ENCODE data around the gene CR1L.
"Not testable (repeated sequence)": the region's sequence is repeated elsewhere in the genome, so short reads cannot be mapped to it uniquely, and the experiment has no call there.

CR1L gene

GRCh38 chr1:207690551-207690950 lies 45.6 kb downstream of the CR1L start:
- not testable (repeated sequence) for DNase-seq

- no peak for DNase-seq
Measured at GRCh38 chr1:207691010-207691409, 46.1 kb downstream of the CR1L start.

- no peak for DNase-seq
Measured at GRCh38 chr1:207691841-207692240, 46.9 kb downstream of the CR1L start.

DNA sequence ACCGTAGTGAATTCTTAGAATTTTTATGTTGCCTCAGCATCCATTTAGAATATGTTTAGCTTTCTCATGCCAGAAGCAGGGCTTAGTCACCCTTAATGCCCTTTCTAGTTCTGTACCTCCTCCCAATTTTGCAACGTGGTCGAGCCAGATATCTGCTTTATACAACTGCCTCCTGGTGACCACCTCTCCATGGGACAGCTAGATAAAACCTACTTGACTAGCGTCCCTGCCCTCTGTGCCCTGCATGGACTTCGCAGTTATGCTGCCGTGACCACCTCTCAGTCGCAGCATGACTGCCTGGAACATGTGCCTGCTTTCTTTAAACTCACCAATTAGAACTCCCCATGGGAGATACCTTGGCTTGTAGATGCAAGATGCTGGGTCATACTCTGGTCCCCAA lies 47.4 kb downstream of the CR1L start:
- DNase-seq, result not testable (repeated sequence)

- DNase-seq, result no peak
Measured at GRCh38 chr1:207695891-207696290, 51.0 kb downstream of the CR1L start.

GRCh38 chr1:207698822-207699483 lies 54.0 kb downstream of the CR1L start:
- peak; percentile 27 for DNase-seq

GRCh38 chr1:207702317-207702716 lies 57.4 kb downstream of the CR1L start:
- DNase-seq, result no peak

- DNase-seq, result no peak
Measured at GRCh38 chr1:207703712-207704111, 58.8 kb downstream of the CR1L start.

DNA sequence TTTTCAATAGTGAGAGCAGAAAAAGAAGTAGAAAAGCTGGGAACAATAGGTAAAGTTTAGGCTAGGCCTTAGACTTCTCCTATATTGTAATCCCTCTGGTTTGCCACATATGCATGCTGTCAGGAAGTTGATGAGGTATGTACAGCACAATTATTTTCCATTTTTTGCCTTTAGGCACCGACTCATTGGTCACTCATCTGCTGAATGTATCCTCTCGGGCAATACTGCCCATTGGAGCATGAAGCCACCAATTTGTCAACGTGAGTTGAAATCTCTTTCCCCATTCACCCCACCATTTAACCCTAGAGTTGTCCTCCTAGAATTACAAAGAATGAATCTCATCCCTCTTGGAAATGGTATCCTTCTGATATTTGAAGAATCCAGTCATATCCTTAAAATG lies 63.1 kb downstream of the CR1L start:
- not testable (repeated sequence) for DNase-seq

GRCh38 chr1:207711285-207711684 lies 66.4 kb downstream of the CR1L start:
- peak; percentile 5 for DNase-seq

DNA sequence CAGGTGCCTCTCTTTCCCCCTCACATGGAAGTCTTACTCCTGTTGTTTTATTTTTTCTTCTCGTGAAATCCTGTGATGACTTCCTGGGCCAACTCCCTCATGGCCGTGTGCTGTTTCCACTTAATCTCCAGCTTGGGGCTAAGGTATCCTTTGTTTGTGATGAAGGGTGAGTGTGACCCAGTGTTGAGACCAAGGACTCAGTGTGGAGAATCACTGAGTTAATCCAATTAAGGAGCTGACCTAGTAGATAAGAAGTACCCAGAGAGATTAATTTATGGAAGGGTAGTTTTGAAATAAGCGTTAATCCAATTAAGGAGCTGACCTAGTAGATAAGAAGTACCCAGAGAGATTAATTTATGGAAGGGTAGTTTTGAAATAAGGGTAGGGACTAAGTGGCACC lies 67.8 kb downstream of the CR1L start:
- not testable (repeated sequence) for DNase-seq

GRCh38 chr1:207713529-207713928 lies 68.6 kb downstream of the CR1L start:
- DNase-seq, result peak; percentile 8

DNA sequence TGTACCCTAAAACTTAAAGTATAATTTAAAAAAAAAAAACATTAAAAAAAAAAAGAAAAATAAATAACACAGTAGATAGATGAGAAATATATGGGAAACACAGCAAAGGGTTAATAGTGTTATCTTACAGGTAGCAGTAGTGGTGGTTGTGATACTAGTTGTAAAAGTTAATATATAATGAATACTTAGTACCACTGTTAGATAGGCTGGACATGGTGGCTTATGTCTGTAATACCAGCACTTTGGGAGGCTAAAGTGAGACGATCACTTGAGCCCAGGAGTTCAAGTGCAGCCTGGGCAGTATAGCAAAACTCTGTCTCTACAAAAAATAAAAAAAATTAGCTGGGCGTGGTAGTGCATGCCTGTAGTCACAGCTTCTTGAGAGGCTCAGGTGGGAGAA lies 74.3 kb downstream of the CR1L start:
- no peak for DNase-seq

- DNase-seq, result not testable (repeated sequence)
Measured at GRCh38 chr1:207728200-207728858, 83.4 kb downstream of the CR1L start.

- not testable (repeated sequence) for DNase-seq
Measured at GRCh38 chr1:207737503-207738157, 92.7 kb downstream of the CR1L start.

DNA sequence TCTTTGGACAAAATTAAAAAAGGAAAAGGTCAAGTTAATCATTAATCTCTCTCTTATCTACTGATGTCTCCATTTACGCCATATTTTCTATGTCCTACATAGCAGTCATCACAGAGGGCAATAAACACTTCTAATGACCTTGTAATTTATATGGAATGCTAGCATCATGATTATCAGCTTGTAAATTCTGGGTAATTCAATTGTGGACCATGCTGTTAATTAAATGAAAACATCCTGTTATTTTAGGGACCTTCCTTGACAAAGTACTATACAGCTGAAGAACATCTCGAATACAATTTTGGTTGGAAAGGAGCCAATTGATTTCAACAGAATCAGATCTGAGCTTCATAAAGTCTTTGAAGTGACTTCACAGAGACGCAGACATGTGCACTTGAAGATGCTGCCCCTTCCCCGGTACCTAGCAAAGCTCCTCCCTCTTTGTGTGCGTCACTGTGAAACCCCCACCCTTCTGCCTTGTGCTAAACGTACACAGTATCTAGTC lies 93.3 kb downstream of the CR1L start:
- peak; percentile 36 for DNase-seq

- DNase-seq, result no peak
Measured at GRCh38 chr1:207740207-207740606, 95.3 kb downstream of the CR1L start.

GRCh38 chr1:207742850-207743555 lies 98.1 kb downstream of the CR1L start:
- no peak for DNase-seq

DNA sequence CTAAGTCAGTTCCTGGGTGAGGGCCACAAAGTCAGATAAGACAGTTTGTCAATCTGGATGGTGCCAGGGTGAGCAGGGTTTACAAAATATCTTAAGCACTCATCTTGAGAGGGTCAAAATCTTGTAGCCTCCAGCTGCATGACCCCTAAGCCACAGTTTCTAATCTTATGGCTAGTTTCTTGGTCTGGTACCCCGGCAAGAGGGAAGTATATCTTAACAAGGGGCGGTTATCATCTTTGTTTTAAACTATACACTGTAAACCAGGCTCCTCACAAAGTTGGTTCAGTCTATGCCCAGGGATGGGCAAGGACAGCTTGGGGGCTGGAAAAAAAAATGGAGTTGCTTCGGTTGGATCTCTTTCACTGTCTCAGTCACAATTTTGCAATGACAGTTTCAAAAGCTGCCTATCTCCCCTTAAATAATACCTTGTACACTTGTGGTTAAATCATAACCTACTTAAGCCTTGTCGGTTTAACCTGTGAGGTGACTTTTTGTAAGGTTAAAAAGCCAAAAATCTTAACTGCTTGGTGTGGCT lies 99.1 kb downstream of the CR1L start:
- DNase-seq, result no peak

- no peak for DNase-seq
Measured at GRCh38 chr1:207745285-207745684, 100.4 kb downstream of the CR1L start.

DNA sequence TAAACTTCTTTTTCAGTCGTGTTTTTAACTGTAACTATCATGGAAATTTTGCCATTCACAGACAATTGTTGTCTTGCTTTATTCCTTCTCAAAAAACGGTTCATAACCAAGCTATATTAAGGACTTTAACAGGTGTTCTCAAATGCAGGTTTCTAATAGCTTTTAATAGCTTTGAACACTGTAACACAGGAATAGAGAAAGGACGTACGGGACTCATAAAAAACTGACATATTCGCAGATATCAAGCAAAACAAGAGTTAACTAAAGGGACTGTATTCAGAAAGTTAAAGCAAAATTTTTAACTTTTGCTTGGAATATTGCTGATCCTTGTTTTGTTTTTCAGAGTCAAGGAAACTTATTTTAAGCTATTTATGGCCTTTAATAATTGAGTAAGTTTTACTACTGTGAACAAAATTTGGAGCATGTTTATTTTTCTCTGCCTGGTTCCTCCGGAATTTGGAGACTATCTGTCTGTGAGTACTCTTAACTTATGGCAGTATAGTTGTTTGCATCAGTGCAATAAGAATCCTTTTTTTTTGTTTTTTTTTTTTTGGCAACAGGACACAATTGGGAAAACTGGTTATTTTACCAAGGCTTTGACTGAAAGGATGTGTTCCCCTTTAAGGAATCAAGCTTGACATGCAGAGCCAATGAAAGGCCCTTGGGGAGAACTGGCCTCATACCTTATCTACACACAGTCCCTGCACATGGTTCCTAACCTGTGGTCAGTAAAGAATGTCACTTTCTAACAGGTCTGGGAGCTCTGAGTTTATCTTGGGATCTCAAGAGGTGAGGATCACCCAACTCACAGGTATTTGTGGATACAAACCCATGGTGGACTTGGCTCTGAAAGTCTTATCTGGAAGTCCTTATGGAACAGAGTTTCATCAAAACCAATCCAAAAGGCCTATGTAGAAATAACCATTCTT lies 101.2 kb downstream of the CR1L start:
- DNase-seq, result no peak

All from CD4-positive, alpha-beta T cell treated with Interleukin-21 for 1 hour (primary cell).